Adrenal gland (tissue), 5 donors: ENCODE measurements around the gene E2F1.

Experiments
- POLR2A ChIP-seq, 2 donors: fragments of 450-650 bp; IDR thresholded peaks; one replicate each; pipeline ENCODE4 v1.6.1; 2017; ENCODE audit warnings: antibody characterized with exemption in 2 of 2, mild to moderate bottlenecking in 2 of 2, moderate library complexity in 1 of 2
- TF ChIP-seq, protein P1 (sequence below), 6 experiments: fragments of 450-650 bp in 4 of 6; fragments of 200-600 bp in 2 of 6; sonication (generic) in 1 of 6; IDR thresholded peaks; 1 replicate in 5 of 6; 2 replicates in 1 of 6; pipeline versions ENCODE4 v1.5.1 to v1.8.0; 2016 to 2021; ENCODE audit warnings: antibody characterized with exemption in 6 of 6, mild to moderate bottlenecking in 2 of 6, moderate library complexity in 1 of 6
- donor health status: DM: no; HTN: no; CAD: no.

DNA sequence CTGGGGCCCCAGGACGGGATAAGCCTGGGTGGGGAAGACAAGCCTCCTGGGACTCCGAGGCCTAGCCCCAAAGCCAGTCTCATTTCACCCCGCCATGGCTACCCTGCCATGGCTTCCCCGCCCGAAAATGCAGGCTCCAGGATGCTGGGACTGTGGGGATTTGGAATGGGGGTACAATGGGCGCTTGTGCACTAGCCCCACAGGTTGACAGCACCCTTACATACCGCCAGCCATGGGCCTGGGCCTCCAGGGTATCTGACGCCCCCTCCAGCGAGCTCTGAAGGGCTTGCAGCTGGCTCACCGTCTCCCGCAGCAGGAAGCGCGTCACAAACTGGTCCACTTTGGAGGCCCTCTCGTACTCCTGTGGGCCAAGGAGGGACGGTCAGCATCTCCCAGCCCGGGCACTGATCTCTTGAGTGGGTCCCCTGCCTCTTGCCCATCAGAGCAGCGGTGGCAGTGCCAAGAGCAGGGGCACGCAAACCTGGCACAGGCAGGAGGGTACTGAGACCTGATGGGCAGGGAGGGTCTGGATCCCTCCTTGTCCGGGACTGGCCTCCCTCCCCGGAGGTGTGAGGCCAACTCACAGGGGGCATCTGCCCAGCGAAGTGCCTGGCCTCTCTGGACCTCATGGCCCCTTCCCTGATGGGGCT is 26.0 kb downstream of the E2F1 start:
- TF ChIP-seq, protein P1, sequence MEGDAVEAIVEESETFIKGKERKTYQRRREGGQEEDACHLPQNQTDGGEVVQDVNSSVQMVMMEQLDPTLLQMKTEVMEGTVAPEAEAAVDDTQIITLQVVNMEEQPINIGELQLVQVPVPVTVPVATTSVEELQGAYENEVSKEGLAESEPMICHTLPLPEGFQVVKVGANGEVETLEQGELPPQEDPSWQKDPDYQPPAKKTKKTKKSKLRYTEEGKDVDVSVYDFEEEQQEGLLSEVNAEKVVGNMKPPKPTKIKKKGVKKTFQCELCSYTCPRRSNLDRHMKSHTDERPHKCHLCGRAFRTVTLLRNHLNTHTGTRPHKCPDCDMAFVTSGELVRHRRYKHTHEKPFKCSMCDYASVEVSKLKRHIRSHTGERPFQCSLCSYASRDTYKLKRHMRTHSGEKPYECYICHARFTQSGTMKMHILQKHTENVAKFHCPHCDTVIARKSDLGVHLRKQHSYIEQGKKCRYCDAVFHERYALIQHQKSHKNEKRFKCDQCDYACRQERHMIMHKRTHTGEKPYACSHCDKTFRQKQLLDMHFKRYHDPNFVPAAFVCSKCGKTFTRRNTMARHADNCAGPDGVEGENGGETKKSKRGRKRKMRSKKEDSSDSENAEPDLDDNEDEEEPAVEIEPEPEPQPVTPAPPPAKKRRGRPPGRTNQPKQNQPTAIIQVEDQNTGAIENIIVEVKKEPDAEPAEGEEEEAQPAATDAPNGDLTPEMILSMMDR (IDR thresholded peaks at IDR 0.05), result no peak
- TF ChIP-seq POLR2A (IDR thresholded peaks at IDR 0.05), result no peak
